ENCODE results near the gene CEMIP. TPM values are rescaled to one million over a fixed set of nuclear protein-coding genes. Genes with fewer than 3 reads are reported as not detected.

Gene CEMIP
- total and polyA plus RNA-seq, 2 of the 13 experiments (the other 11 are each of a cell fraction or from before 2014, with no cell fraction given) = 4.3 to 28.5 TPM

GRCh38 chr15:80780416-80781221 is 1.4 kb downstream of the CEMIP start (continued):
- peak; percentile 35 for TF ChIP-seq AGO2 (optimal IDR thresholded peaks at IDR 0.05; ENCODE audit: low read depth, low read length)
- TF ChIP-seq FOSL2 (CRISPR knock-in tag; IDR thresholded peaks at IDR 0.05) = peak; percentile 65
- peak; percentile 68; the same call in 1 of the 2 replicates for TF ChIP-seq ZBTB21 (CRISPR knock-in tag; IDR thresholded peaks at IDR 0.05)
- no peak for TF ChIP-seq HNF4A (CRISPR knock-in tag; IDR thresholded peaks at IDR 0.05)
- no peak for TF ChIP-seq CENPX (CRISPR knock-in tag; IDR thresholded peaks at IDR 0.05)
- peak; percentile 85; the same call in 1 of the 2 replicates for TF ChIP-seq TOE1 (CRISPR knock-in tag; IDR thresholded peaks at IDR 0.05)
- TF ChIP-seq MAFF (IDR thresholded peaks at IDR 0.05; ENCODE audit: low read depth, low read length) = no peak
- no peak for TF ChIP-seq MED8 (CRISPR knock-in tag; IDR thresholded peaks at IDR 0.05; ENCODE audit: insufficient replicate concordance)
- no peak for TF ChIP-seq HOXA7 (CRISPR knock-in tag; IDR thresholded peaks at IDR 0.05)
- no peak for TF ChIP-seq RAD51 (IDR thresholded peaks at IDR 0.05; ENCODE audit: borderline replicate concordance)
- no peak for TF ChIP-seq ZNF414 (CRISPR knock-in tag; IDR thresholded peaks at IDR 0.05)
- TF ChIP-seq ZBTB38 (CRISPR knock-in tag; IDR thresholded peaks at IDR 0.05) = peak; percentile 58
- peak; percentile 94; the same call in 1 of the 2 replicates for TF ChIP-seq MLXIP (CRISPR knock-in tag; IDR thresholded peaks at IDR 0.05; ENCODE audit: borderline replicate concordance)
- TF ChIP-seq MNT (IDR thresholded peaks at IDR 0.05) = no peak
- no peak for TF ChIP-seq ZNF136 (CRISPR knock-in tag; IDR thresholded peaks at IDR 0.05; ENCODE audit: low read depth)
- peak; percentile 94 for TF ChIP-seq ZNF230 (CRISPR knock-in tag; IDR thresholded peaks at IDR 0.05)
- TF ChIP-seq ZNF746 (CRISPR knock-in tag; IDR thresholded peaks at IDR 0.05) = peak; percentile 59; the same call in 1 of the 2 replicates
- no peak for TF ChIP-seq ZNF703 (CRISPR knock-in tag; IDR thresholded peaks at IDR 0.05; ENCODE audit: borderline replicate concordance)
- TF ChIP-seq GFI1 (CRISPR knock-in tag; IDR thresholded peaks at IDR 0.05; ENCODE audit: borderline replicate concordance) = peak; percentile 62
- TF ChIP-seq ZNF576 (CRISPR knock-in tag; IDR thresholded peaks at IDR 0.05) = no peak; the same call in 1 of the 2 replicates
- peak; percentile 90 for TF ChIP-seq ZXDC (CRISPR knock-in tag; IDR thresholded peaks at IDR 0.05)
- no peak; the same call in 1 of the 2 replicates for TF ChIP-seq NFYC (CRISPR knock-in tag; IDR thresholded peaks at IDR 0.05)
